ENCODE results near the gene NT5DC4. TPM values are rescaled to one million over a fixed set of nuclear protein-coding genes. Genes with fewer than 3 reads are reported as not detected.

The NT5DC4 gene
- total RNA-seq, 1 donor from 2014 or later, result not detected

DNA sequence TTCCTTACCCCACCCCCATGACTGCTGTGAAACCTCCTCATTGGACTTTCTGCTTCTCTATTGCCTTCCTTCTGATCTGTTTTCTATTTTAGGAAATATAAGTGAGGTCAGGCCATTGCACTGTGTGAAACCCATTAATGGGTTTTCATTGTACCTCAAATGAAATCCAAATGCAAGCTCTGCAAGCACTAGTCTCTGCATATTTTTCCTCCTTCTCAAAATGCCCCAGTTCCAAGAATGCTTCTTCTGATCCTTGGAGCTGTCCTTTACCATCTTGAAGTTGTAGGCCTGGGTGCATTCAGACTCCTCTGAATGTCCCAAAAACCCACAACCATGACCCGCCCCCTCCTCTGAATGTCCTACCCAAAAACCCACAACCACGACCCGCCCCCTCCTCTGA lies 55.3 kb downstream of the NT5DC4 start:
- DNase-seq (ENCODE audit: extremely low spot score, unreplicated experiment), result no peak
- Mint-ChIP-seq H3K4me3 (no peak overlapping the region), H3K27me3 (no peaks in the 10 kb centered on the region), H3K9me3 (no peaks in the 10 kb centered on the region), H3K36me3 (no peaks in the 10 kb centered on the region), H3K4me1 (ENCODE audit: unreplicated experiment) (peaks cover 15% of the 10 kb centered on the region), H3K27ac (no peak overlapping the region)
- TF ChIP-seq, protein P1, sequence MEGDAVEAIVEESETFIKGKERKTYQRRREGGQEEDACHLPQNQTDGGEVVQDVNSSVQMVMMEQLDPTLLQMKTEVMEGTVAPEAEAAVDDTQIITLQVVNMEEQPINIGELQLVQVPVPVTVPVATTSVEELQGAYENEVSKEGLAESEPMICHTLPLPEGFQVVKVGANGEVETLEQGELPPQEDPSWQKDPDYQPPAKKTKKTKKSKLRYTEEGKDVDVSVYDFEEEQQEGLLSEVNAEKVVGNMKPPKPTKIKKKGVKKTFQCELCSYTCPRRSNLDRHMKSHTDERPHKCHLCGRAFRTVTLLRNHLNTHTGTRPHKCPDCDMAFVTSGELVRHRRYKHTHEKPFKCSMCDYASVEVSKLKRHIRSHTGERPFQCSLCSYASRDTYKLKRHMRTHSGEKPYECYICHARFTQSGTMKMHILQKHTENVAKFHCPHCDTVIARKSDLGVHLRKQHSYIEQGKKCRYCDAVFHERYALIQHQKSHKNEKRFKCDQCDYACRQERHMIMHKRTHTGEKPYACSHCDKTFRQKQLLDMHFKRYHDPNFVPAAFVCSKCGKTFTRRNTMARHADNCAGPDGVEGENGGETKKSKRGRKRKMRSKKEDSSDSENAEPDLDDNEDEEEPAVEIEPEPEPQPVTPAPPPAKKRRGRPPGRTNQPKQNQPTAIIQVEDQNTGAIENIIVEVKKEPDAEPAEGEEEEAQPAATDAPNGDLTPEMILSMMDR (conservative IDR thresholded peaks at IDR 0.05), result no peak

DNA sequence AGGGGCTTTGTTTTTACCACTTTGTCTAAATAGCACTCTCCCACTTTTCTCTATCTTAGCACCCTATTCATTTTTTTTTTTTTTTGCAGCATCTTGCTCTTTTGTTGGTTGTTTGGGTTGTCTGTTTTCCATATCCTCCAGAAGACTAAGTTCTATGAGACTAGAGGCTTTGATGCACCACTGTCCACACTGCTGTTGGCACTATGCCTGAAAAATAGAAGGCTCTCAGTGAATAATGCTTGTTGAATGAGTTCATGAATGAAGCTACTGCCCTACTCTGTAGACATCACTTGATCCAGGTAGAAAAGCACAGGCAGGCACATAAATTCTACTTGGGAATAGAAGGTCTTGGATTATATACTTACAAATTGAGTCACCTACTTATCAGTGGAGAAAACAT lies 56.2 kb downstream of the NT5DC4 start:
- H3K27ac Mint-ChIP-seq, result no peak overlapping the region

DNA sequence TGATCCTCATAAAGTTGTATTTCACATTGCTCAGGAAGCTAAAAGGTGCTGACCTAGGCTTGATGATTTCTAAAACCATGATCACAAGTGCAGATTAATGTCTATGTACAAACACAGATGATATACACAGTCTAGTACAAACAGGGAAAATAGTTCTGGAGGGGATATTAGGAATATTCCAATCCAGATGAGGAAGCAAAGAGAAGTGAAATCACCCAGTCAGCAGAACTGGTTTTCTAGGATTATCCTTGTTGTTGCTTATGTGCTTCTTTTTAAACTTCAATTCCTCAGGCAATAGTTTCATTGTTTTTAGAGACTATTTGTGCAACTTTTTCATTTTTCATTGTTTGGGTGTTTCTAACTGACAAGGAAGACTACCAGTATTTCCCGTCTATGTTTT lies 58.8 kb downstream of the NT5DC4 start:
- H3K27ac Mint-ChIP-seq, result peak overlapping the region; percentile 27
- H3K9me3 Mint-ChIP-seq, result no peaks in the 10 kb centered on the region
- TF ChIP-seq, protein P1 (conservative IDR thresholded peaks at IDR 0.05), result no peak
- no peak overlapping the region for H3K4me3 Mint-ChIP-seq
- DNase-seq (ENCODE audit: extremely low spot score, unreplicated experiment), result no peak
- H3K36me3 Mint-ChIP-seq, result no peaks in the 10 kb centered on the region
- peaks cover 31% of the 10 kb centered on the region for H3K4me1 Mint-ChIP-seq (ENCODE audit: unreplicated experiment)
- H3K27me3 Mint-ChIP-seq, result no peaks in the 10 kb centered on the region

More for the DNA sequence above, 56.2 kb downstream of the NT5DC4 start:
- TF ChIP-seq, protein P1 (conservative IDR thresholded peaks at IDR 0.05), result no peak
- no peak overlapping the region for H3K4me3 Mint-ChIP-seq
- DNase-seq (ENCODE audit: extremely low spot score, unreplicated experiment), result no peak
- H3K4me1 Mint-ChIP-seq (ENCODE audit: unreplicated experiment), result peaks cover 15% of the 10 kb centered on the region
- no peaks in the 10 kb centered on the region for H3K9me3 Mint-ChIP-seq
- no peaks in the 10 kb centered on the region for H3K36me3 Mint-ChIP-seq
- H3K27me3 Mint-ChIP-seq, result no peaks in the 10 kb centered on the region

DNA sequence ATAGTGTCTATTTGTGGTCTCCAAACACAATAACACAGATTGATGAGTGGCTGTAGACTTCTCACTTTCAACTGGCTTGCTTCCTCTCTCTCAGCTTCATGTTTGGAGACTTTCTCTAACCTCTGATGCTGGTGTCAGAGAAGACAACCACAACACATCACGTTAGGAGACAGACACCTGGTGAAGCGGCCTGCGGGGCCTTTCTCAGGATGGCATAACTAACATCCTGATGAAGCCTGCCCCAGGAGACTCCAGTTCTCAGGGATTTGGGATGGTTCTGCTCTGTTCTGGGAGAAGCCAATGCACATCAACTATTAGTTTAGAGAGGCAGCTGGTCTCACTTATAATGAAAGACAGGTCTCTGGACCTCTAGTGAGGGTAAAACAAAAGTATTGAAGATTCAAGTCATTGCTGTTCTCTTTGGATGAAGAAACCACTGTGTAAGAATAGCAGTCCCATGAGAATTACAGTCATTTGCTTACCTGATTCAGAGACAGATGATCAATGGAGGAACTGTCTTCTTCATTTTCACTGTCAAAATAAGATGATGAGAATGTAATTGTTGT lies 61.5 kb downstream of the NT5DC4 start:
- H3K4me1 Mint-ChIP-seq (ENCODE audit: unreplicated experiment), result peaks cover 20% of the 10 kb centered on the region
- peak overlapping the region; percentile 48 for H3K27ac Mint-ChIP-seq
- H3K4me3 Mint-ChIP-seq, result peak overlapping the region; percentile 41
- H3K9me3 Mint-ChIP-seq, result no peaks in the 10 kb centered on the region
- no peak for DNase-seq (ENCODE audit: extremely low spot score, unreplicated experiment)
- no peaks in the 10 kb centered on the region for H3K27me3 Mint-ChIP-seq
- no peaks in the 10 kb centered on the region for H3K36me3 Mint-ChIP-seq
- TF ChIP-seq, protein P1 (conservative IDR thresholded peaks at IDR 0.05), result no peak

DNA sequence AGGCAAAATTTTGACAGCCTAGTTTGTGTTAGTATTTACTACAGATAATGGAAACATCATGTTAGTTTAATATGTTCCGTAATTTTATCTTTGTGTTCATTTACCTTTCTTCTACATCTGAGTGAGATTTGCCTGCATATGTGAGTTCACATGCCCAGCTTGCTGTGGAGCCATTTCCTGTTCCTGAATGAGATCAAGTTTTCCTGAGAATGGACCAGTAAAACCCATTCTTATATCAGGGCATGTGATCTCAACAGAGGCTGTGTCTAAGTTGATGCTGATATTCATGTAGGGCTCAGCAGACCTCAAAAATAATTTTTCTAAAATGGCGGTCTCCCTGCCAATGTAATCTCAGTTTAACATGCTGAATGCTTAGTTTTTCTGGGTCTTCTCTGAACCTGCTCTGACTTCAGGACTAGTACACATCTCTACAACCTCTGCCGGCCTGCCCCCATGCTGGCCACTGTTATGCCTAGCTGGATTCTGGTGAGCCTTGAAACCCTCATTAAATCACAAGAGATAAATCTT lies 62.4 kb downstream of the NT5DC4 start:
- peak overlapping the region; percentile 69 for H3K4me3 Mint-ChIP-seq
- no peaks in the 10 kb centered on the region for H3K36me3 Mint-ChIP-seq
- H3K4me1 Mint-ChIP-seq (ENCODE audit: unreplicated experiment), result peaks cover 17% of the 10 kb centered on the region
- no peaks in the 10 kb centered on the region for H3K9me3 Mint-ChIP-seq
- TF ChIP-seq, protein P1 (conservative IDR thresholded peaks at IDR 0.05), result no peak
- no peaks in the 10 kb centered on the region for H3K27me3 Mint-ChIP-seq
- peak overlapping the region; percentile 91 for H3K27ac Mint-ChIP-seq
- DNase-seq (ENCODE audit: extremely low spot score, unreplicated experiment), result no peak
